Fibroblast of skin of right biceps (primary cell): ENCODE data around the gene CHAMP1.

Experiments
- DNase-seq: peaks from one replicate; pipeline ENCODE4 v3.0.0-alpha.2; 2013

CHAMP1 gene

GRCh38 chr13:114314074-114314912, at the start of gene CHAMP1:
TSS of gene CHAMP1 (plus strand) at chr13:114314503. CDS start at chr13:114323843, 9,340 bp downstream.
- DNase-seq, result peak; percentile 96

- DNase-seq, result peak; percentile 93
These were observed 49.3 kb upstream of the CHAMP1 start for GRCh38 chr13:114264886-114265611.

- no peak for DNase-seq
These were observed 48.1 kb upstream of the CHAMP1 start for GRCh38 chr13:114266241-114266640.

GRCh38 chr13:114268344-114269280, 45.7 kb upstream of the CHAMP1 start:
- DNase-seq, result no peak

GRCh38 chr13:114269281-114269770, 45.0 kb upstream of the CHAMP1 start:
- no peak for DNase-seq

GRCh38 chr13:114272977-114273376, 41.3 kb upstream of the CHAMP1 start:
- DNase-seq, result no peak

- DNase-seq, result no peak
These were observed 39.0 kb upstream of the CHAMP1 start for GRCh38 chr13:114275304-114275703.

- no peak for DNase-seq
These were observed 35.2 kb upstream of the CHAMP1 start for GRCh38 chr13:114279146-114279545.

- DNase-seq, result no peak
These were observed 34.4 kb upstream of the CHAMP1 start for GRCh38 chr13:114279758-114280355.

- DNase-seq, result peak; percentile 94
These were observed 32.8 kb upstream of the CHAMP1 start, which contains the start of gene UPF3A for GRCh38 chr13:114281351-114282040. TSS of gene UPF3A (plus strand) at chr13:114281601. CDS start at chr13:114281640, 39 bp downstream.

GRCh38 chr13:114282041-114282670, 32.1 kb upstream of the CHAMP1 start:
- no peak for DNase-seq

- DNase-seq, result no peak
These were observed 30.7 kb upstream of the CHAMP1 start for GRCh38 chr13:114283576-114283975.

GRCh38 chr13:114284680-114285079, 29.6 kb upstream of the CHAMP1 start:
- DNase-seq, result no peak

- DNase-seq, result no peak
These were observed 29.0 kb upstream of the CHAMP1 start for GRCh38 chr13:114285166-114285808.

- DNase-seq, result peak; percentile 53
These were observed 27.5 kb upstream of the CHAMP1 start for GRCh38 chr13:114286808-114287207.

- no peak for DNase-seq
These were observed 26.1 kb upstream of the CHAMP1 start for GRCh38 chr13:114288157-114288591.

- DNase-seq, result no peak
These were observed 17.9 kb upstream of the CHAMP1 start for GRCh38 chr13:114296448-114296847.

- no peak for DNase-seq
These were observed 17.4 kb upstream of the CHAMP1 start for GRCh38 chr13:114296902-114297301.

- DNase-seq, result peak; percentile 3
These were observed 15.4 kb upstream of the CHAMP1 start for GRCh38 chr13:114298866-114299265.

- DNase-seq, result no peak
These were observed 14.5 kb upstream of the CHAMP1 start for GRCh38 chr13:114299604-114300305.
